ENCODE measurements around the gene AP3D1.

- TF ChIP-seq CTCF (IDR thresholded peaks at IDR 0.05; ENCODE audit: low read depth, low read length) (no peak), EZH2phosphoT487 (IDR thresholded peaks at IDR 0.05; ENCODE audit: low read depth) (no peak)
Observed at GRCh38 chr19:2192862-2193261, 41.5 kb upstream of the AP3D1 start.

All from OCI-LY3 (cell line).